Fibroblast of pulmonary artery (primary cell): ENCODE results near the gene SORT1.
A peak's percentile ranks its signal among the peaks of the same experiment; 100 is the strongest.
"Not testable (repeated sequence)": the region's sequence is repeated elsewhere in the genome, so short reads cannot be mapped to it uniquely, and the experiment has no call there.

Experiments used
- DNase-seq: peaks from one replicate; pipeline ENCODE4 v3.0.0-alpha.2; 2010; ENCODE audit warnings: low read depth
- H3K4me3 ChIP-seq: replicated peaks from 2 replicates; pipeline ENCODE4 v1.5.1; 2011; ENCODE audit warnings: low read depth, mild to moderate bottlenecking, control low read depth, low read length, moderate library complexity
- CTCF ChIP-seq: IDR thresholded peaks from 2 replicates; pipeline ENCODE4 v1.5.1; 2011; ENCODE audit warnings: mild to moderate bottlenecking, control low read depth, low read length, inconsistent platforms; ENCODE audit errors: missing control alignments

The SORT1 gene

GRCh38 chr1:109379422-109379821 is 18.3 kb downstream of the SORT1 start:
- no peak for DNase-seq
- no peak for TF ChIP-seq CTCF
- H3K4me3 ChIP-seq, result no peak overlapping the region

DNA sequence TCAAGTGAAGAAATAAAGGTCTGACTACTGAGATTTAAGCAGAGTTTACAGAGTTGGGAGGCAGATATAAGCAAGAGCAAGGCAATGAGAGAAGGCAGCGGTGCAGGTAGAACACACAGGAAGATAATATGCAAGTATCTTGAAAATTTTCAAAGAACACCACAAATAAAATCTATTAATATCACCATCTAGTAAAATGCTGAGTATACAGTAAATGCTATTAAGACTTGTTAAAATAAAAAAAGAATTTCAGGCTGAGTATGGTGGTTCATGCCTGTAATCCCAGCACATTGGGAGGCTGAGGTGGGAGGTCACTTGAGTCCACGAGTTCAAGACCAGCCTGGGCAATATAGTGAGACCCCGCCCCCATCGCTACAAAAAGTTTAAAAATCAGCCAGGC is 20.0 kb downstream of the SORT1 start:
- DNase-seq, result no peak
- no peak overlapping the region for H3K4me3 ChIP-seq
- no peak for TF ChIP-seq CTCF

DNA sequence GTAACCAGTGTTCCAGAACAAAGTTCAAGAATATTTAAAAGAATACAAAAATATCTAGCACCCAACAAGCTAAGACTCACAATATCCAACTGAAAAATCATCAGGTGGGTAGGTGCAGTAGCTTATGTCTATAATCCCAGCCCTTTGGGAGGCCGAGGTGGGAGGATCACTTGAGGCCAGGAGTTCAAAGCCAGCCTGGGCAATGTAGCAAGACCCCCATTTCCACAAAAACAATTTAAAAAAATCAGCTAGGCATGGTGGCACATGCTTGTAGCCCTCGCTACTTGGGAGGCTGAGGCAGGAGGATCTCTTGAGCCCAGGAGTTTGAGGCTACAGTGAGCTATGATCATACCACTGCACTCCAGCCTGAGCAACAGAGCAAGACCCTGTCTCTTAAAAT is 24.0 kb downstream of the SORT1 start:
- not testable (repeated sequence) for H3K4me3 ChIP-seq, DNase-seq

DNA sequence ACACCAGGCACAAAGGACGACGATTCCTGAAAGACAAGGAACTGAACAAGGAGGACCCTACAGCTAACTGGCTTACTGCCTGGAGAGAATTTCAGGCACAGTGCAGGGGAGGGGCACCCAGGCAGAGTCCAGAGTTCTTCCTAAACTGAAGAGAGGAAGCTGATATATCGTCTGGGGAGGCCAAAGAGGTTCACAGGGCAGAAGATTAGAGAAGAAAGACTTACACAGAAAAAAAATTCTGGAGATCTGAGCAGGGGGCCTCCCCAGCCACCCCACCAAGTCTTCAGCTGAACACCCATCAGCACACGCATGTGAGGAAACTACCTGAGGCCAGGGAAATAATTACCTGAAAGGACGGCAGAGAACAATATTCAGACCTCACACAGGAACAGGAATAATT is 24.6 kb downstream of the SORT1 start:
- no peak for TF ChIP-seq CTCF
- H3K4me3 ChIP-seq, result no peak overlapping the region
- DNase-seq, result no peak

DNA sequence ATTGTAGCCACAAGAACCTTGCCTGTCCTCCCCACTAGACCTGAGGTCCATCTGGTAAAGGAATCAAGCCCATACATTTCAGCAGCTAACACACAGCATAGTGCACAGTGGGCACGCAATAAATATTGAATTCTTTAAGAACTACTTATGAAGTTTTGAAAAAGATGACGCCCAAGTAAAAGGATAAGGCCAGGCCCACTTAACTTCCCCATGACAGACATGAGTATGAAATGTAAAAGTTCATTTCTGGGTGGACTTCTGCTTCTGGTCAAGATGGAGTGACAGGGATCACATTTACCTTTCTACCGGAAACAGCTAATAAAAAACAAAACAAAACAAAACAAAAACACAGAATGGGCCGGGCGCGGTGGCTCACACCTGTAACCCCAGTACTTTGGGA is 25.4 kb downstream of the SORT1 start:
- no peak for DNase-seq
- no peak for TF ChIP-seq CTCF
- no peak overlapping the region for H3K4me3 ChIP-seq

DNA sequence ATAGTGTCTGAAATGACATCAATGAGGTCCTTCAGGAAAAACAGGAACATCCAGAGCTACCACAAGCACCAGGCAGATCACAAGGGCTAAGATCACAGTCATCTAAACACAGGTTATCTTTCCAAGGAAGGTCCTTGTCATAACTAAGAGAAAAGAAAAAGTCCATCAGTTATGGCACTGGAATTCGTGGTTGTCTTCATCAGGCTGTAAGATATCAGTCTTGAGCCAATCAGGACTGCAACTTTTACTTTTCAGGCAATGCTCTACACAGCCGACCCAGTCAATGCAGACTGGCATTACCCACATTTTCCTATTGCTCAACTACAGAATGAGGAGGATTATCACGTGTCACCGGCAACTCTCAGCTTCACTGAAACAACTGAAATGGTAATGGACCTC is 26.4 kb downstream of the SORT1 start:
- DNase-seq, result peak; percentile 72
- H3K4me3 ChIP-seq, result peak overlapping the region; percentile 21

DNA sequence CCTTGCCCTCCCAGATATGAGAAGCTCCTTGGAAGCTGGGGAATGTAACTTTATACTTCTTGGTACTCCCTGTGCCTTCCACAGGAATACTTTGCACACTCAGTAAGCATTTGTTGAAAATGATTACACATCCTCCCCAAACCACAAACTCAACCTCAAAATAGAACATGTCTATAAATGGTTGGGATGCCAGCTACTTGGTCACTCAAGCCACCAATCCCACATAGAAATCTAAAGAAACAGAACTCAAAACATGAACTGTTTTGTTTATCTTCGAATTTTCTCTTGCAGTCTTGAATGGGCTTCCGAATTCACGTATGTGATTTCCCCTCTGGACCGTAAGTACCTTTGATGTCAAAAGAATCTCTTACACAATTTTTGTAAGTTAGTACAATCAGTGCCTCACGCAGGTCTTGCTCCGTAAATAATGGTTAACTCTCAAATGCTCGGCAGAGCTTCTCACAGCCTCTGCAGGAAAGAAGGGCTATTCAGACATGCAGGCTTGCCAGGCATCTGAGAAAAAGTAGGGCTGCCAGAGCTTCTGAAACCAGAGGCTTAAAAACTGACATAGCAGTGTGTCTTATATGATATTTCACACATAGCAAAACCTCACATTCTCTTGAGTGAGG is 26.9 kb downstream of the SORT1 start:
- no peak for TF ChIP-seq CTCF
- DNase-seq, result peak; percentile 89
- peak overlapping the region; percentile 21 for H3K4me3 ChIP-seq

More for the DNA sequence above, 26.4 kb downstream of the SORT1 start:
- no peak for TF ChIP-seq CTCF
